Ramos (cell line): ENCODE measurements around the gene CALR.

ENCODE experiments used
- in situ Hi-C: fragments of 300-500 bp; cut with MboI; formaldehyde crosslinking; loops from one replicate; pipeline ENCODE4 v1.14.3; 2022; ENCODE audit warnings: low sequenced_read_pairs; ENCODE audit not compliant: unreplicated experiment

Gene CALR

DNA sequence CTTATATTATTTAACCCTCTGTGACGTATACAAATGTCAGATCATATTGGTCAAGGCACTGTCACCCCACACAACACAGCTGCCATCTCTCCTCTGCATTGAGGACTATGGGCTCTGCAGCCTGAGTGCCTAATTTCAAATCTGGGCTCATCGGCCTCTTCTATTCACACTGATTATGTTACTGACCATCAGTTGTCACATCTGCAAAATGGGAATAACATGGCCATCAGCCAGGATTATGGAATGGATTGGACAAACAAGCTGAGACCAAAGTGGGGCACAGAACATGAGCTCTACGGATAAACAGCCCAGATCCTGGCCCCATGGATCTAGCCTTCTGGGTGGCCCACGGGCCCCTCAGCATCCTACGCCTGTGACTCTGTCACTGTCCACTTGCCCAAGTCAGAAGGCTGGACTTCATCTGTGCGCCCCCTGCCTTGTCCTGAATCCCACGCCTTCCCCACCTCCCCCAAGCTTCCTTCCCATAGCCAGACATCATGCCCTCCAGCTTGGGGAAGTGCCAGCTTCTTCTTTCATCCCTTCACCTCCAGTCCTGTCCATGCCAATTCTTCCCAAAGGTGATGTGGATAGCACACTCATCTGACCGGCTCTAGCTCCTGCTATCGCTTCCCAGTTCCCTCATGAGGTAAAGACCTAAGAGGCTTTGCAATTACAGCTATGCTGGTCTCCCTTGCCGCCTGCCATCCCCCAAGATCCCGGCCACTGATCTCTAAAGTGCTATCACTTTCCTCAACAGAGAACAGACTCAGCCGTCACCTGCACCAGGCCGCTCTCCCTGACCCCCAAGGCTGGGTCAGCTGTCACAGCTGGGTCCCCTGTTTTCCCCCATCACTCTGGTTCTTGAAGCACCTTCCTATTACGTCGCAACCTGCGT, 5.8 kb upstream of the CALR start:
- in situ Hi-C loops, result no loop called here

DNA sequence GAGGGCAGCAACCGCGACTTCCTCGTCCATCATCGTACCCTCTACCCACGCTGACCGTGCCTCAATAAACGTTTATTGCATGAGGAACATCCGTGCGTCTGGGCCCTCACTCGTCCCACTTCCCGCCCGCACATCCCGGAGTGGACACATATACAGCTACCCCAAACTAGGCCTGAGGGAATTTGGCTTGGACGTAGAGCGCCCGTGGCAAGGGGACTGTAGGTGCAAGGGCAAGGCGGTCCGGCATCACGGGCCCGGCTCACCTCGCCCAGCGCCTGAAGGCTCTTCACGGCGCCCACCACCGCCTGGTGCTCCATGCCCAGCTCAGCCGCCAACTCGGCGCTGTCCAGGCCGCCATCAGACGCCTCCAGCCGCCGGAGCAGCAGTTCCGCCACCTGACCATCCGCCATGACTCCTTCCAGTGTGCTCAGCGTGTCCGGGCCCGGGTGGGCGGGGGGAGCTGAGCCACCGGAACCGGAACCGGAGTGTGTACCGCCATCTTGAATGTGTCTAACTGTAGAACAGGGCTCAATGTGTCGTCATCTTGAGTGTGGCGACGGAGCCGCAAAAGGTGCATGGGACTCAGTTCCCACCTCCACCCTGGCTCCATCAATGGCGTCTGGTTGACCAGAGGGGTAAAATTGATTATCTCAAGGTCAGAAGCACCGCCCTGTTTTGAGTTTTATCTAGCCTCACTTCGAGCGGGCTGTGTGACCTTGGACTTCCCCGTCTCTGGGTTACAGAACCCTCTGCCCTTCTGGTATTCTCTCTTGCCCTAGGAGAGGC, 4.9 kb upstream of the CALR start, which contains the start of gene FARSA:
TSS of gene FARSA (minus strand) at position 425 of the 786 bp plus-strand sequence. CDS start at position 410, 15 bp downstream.
- in situ Hi-C loops, result no loop called here

DNA sequence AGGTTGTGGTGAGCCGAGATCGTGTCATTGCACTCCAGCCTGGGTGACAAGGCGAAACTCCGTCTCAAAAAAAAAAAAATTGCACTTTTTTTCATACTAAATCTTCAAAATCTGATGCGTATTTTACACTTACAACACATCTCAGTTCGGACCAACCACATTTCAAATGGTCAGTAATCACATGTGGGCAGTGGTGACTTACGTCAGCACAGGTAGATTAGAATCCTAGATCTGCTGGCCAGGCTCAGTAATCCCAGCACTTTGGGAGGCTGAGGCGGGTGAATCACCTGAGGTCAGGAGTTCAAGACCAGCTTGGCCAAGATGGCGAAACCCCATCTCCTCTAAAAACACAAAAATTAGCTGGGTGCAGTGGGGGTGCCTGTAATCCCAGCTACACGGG, 3.3 kb upstream of the CALR start:
- in situ Hi-C loops, result no loop called here

DNA sequence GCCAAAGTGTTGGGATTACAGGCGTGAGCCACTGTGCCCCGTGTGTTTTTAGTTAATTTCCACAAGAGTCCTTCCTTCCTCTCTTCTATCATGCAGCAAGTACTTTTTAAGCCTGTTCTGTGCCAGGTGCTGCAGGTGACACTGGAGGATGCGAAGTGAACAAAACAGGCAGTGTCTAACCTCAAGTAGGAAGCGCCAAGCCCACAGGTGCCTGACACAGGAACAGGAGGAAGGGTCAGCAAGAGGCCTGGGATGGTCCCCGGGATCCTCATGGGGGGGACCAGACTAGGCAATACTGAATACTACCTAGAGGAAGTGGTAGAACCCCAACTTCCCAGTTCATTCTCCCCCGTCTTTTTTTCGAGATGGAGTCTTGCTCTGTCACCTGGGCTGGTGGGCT, 1.8 kb upstream of the CALR start:
- in situ Hi-C loops, result no loop called here

DNA sequence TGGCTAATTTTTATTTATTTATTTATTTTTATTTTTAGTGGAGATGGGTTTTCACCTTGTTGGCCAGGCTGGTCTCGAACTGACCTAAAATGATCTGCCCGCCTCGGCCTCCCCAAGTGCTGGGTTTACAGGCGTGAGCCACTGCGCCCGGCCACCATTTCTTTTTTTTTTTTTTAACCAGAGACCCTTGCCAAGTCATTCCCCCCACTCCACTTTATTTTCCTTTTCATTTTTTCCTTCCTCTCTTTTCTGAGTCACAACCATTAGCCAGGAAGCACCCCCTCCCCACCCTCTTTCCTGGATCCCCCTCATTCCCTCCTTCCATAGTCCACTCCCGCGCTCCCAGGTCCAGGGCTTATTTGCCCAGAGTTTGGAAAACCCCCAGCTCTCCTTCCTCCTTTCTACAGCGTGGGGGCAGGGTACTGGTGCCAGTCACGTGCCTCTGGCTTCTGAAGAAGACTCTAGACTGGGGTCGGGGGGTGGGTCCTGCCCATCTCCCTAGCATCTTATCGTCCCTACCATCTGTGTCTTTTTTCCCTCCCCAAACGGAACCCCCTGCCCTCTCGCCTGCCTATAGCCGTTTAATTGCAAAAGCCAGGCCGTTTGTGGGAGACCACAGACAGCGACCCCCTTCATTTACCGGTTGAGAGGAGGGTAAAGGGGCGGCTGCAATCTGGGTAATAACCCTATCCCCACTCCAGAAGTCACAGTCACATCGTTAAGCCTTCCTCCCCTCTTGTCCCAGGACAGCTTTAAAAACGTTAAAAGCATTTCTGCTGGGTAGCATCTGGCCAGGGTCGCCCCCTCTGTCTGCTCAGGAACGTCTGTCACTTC, 1.1 kb upstream of the CALR start:
- in situ Hi-C loops, result no loop called here

DNA sequence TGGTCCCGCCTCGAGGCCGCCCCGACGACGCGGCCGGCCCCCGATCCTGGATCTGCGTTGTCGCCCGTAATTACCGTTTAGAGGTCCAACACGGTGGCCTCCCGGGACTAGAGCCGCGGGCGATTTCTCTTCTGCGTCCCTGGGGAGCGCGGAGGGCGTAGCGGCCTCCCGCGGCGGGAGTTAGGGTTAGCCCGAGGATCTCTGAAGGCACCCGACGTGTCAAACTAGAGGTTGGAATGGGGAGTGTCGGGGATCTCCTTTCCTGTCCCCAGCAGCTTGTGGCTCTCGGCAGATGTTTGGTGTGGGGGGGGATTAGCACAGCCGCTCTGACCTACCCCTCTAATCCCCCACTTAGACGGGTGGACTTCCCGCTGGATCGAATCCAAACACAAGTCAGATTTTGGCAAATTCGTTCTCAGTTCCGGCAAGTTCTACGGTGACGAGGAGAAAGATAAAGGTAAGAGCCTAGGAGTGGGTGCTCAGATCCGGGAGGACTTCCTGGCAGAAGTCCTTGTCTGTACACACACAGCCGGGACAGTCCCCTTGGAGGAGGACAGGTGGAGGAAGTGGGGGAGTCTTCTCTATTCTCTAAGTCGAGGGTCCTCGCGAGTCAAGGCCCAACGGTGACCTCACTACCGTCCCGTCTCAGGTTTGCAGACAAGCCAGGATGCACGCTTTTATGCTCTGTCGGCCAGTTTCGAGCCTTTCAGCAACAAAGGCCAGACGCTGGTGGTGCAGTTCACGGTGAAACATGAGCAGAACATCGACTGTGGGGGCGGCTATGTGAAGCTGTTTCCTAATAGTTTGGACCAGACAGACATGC, 581 bp downstream of the CALR start:
- in situ Hi-C loops, result no loop called here

DNA sequence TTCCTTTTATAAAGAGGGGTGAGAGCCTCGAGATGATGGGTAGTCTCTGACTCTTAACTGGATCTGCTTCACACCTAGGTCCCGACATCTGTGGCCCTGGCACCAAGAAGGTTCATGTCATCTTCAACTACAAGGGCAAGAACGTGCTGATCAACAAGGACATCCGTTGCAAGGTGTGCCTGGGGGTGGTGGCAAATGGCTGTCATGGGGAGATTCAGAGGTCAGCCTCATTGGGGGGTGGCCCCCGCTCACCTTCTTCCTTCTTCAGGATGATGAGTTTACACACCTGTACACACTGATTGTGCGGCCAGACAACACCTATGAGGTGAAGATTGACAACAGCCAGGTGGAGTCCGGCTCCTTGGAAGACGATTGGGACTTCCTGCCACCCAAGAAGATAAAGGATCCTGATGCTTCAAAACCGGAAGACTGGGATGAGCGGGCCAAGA, 1.6 kb downstream of the CALR start:
- in situ Hi-C loops, result no loop called here

DNA sequence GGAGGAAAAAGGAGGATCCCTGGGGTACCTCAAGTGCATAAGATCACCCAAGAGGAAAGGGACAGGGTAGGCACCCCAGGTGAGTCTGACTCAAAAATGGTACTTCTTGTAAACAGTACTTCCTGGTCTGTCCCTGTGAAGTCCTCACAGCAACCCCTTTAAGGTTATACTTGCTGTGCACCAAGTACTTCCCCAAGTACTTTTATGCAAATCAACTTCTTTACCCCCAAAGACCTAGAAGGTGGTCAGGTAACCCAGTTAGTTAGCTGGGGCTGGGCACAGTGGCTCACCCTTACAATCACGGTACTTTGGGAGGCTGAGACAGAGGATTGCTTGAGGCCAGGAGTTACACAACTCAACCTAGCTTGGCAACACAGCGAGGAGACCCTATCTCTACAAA, 2.5 kb downstream of the CALR start:
- in situ Hi-C loops, result no loop called here

DNA sequence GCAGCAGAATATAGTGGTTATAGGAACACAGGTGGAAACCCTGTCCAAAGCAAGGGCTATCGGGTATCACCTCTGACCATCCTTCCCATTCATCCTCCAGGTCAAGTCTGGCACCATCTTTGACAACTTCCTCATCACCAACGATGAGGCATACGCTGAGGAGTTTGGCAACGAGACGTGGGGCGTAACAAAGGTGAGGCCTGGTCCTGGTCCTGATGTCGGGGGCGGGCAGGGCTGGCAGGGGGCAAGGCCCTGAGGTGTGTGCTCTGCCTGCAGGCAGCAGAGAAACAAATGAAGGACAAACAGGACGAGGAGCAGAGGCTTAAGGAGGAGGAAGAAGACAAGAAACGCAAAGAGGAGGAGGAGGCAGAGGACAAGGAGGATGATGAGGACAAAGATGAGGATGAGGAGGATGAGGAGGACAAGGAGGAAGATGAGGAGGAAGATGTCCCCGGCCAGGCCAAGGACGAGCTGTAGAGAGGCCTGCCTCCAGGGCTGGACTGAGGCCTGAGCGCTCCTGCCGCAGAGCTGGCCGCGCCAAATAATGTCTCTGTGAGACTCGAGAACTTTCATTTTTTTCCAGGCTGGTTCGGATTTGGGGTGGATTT, 5.1 kb downstream of the CALR start:
- in situ Hi-C loops, result no loop called here

DNA sequence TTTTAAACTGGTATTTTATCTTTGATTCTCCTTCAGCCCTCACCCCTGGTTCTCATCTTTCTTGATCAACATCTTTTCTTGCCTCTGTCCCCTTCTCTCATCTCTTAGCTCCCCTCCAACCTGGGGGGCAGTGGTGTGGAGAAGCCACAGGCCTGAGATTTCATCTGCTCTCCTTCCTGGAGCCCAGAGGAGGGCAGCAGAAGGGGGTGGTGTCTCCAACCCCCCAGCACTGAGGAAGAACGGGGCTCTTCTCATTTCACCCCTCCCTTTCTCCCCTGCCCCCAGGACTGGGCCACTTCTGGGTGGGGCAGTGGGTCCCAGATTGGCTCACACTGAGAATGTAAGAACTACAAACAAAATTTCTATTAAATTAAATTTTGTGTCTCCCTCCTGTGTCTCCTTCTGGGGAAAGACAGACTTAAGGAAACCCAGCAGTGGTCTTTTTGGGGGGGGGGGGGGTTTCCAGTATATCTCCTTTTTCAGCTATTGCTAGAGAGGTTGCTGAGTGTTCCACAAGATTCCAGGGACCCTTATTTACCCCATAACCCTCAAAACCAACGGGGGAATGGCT, 5.8 kb downstream of the CALR start:
- in situ Hi-C loops, result no loop called here

DNA sequence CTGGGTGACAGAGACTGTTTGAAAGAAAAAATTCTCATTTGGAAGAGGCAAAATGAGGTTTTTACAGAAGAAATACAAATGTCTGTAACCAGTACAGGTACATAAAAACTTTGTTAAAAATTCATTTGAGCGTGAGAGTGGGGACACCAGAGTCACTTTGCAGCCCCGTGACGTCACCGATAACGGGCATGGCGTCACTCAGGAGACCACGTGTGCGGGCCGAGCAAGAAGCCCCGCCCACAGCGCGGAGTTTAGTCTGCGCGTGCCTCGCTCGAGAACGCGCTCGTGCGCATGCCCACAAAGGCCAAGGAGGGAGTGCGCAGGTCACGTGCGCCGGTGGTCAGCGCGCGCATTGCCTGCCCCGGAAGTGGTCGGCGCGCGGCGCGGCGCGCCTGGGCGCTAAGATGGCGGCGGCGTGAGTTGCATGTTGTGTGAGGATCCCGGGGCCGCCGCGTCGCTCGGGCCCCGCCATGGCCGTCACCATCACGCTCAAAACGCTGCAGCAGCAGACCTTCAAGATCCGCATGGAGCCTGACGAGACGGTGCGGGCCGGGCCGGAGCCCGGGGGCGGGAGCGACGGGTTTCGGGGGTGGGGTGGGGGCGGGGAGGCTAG, 7.2 kb downstream of the CALR start, which contains the start of gene RAD23A:
TSS of gene RAD23A (plus strand) at position 384 of the 613 bp plus-strand sequence. CDS start at position 471, 87 bp downstream.
- in situ Hi-C loops, result no loop called here

DNA sequence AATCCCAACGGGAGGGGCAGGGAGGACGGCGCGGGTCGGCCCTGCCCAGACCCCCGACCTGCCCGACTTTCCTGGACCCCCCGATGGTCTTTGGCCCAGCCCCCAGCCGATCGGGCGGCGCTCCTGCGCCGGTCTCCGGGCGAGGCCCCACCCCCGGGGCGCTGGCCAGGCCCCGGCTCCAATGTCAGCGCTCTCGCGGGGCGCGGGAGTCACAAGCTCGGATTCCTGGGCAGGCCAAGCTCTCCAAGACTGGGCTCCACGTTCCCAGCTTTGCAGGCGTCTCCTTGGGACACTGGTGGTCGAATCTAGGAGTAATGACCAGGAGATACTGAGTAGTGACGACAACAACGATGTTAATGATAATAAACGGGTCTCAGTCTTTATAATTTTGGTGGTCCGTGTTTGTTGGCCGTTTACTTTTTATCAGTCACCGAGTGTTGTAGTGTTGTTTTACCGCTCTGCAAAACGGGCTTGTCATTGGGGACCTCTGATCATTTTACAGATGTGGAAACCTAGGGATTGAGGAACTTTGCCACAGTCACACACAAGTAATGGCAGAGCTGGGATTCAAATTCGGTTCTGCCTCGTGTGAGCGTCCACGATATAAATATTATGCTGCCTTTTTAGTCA, 7.8 kb downstream of the CALR start:
- in situ Hi-C loops, result no loop called here

DNA sequence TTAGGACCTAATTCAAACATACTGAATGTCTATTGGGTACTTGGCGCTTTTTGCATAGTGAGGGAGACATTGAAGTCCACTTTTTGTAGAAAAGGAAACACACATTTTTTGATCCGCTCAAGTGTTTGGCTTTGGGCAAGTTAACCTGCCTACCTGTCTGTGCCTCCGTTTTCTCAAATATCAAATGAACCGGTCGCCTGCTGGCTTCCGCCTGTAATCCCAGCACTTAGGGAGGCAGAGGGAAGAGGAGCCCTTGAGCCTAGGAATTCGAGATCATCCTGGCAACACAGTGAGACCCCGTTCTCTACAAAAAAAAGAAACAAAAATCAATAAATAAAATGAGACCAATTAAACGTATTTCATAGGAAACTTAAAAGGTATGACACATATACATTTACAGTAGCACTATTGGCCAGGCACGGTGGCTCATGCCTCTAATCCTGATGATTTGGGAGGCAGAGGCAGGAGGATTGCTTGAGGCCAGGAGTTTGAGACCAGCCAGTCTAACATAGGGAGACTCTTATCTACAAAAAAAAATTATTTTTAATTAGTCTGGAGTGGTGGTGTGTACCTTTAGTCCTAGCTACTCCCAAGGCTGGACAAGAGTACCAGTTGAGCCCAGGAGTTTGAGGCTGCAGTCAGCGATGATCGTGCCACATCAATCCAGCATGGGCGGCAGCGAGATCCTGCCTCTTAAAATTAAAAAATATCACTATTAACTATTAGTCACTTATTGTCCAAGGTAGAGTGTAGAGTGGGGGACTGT, 8.5 kb downstream of the CALR start:
- in situ Hi-C loops, result no loop called here

DNA sequence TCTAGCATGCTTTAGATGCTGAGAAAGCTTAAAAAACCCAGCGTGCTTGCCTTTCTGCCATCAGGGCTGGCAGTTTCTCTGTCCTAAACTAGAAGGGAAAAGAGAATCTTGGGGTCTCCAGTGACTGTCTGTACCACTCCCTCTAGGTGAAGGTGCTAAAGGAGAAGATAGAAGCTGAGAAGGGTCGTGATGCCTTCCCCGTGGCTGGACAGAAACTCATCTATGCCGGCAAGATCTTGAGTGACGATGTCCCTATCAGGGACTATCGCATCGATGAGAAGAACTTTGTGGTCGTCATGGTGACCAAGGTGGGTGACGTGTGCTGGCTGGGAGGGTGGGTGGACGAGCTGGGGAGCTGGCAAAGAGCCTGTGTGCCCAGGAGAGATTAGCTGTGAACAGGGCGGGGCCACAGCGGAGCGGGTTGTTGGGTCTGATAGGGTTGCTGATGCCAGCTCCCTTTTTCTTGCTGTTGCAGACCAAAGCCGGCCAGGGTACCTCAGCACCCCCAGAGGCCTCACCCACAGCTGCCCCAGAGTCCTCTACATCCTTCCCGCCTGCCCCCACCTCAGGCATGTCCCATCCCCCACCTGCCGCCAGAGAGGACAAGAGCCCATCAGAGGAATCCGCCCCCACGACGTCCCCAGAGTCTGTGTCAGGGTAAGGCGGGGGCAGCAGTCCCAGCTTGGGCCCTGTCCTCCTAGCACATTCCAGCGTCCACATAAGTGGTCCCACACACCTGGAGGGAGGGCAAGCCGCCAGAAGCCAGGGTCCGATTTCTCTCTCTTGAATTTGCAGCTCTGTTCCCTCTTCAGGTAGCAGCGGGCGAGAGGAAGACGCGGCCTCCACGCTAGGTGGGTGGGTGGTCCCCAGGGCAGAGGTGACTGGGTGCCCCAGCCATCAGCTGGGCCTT, 9.5 kb downstream of the CALR start:
- in situ Hi-C loops, result no loop called here

DNA sequence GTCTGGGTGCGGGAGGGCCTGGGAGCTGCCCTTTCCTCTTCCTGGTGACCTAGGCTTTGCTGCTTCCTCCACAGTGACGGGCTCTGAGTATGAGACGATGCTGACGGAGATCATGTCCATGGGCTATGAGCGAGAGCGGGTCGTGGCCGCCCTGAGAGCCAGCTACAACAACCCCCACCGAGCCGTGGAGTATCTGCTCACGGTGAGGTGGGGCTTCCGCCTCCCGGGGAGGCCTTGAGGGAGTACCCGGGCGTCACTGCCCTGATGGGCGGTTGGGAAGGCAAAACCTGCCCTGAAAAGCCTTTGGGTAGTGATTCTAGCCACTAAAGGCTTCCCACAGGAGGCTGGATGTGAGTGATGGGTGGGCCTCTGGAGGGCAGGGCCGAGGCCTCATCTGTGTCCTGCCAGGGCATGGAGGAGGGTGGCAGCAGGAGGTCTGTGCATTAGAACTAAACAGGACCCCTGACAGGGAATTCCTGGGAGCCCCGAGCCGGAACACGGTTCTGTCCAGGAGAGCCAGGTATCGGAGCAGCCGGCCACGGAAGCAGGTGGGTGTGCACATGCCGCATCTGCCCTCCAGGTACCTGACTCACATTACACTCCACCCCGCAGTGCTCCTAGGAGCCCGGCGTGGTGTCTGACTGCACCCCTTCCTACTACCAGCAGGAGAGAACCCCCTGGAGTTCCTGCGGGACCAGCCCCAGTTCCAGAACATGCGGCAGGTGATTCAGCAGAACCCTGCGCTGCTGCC, 10.4 kb downstream of the CALR start:
- in situ Hi-C loops, result no loop called here
